Stomach (tissue), 4 donors: Measurements from ENCODE around the gene MCM5.
"Not testable (repeated sequence)": the region's sequence is repeated elsewhere in the genome, so short reads cannot be mapped to it uniquely, and the experiment has no call there.

Experiments used
- EP300 ChIP-seq: sonication (generic); formaldehyde crosslinking; IDR thresholded peaks from one replicate; pipeline ENCODE4 v1.6.1; 2017; ENCODE audit warnings: antibody characterized with exemption
- POLR2A ChIP-seq, 4 donors: fragments of 450-650 bp; IDR thresholded peaks; one replicate each; pipeline ENCODE4 v1.6.1; 2016; ENCODE audit warnings: antibody characterized with exemption in 4 of 4, control low read depth in 2 of 4, mild to moderate bottlenecking in 1 of 4, moderate library complexity in 1 of 4
- POLR2AphosphoS5 ChIP-seq, 3 donors: sonication (generic); formaldehyde crosslinking; IDR thresholded peaks; one replicate each; pipeline ENCODE4 v1.6.1; 2016; ENCODE audit warnings: antibody characterized with exemption in 3 of 3
- TF ChIP-seq, protein P1 (sequence below), 7 experiments: fragments of 450-650 bp in 4 of 7; fragments of 200-600 bp in 3 of 7; sonication (generic) in 3 of 7; IDR thresholded peaks; one replicate each; pipeline ENCODE4 v1.5.1; 2016 to 2019; ENCODE audit warnings: antibody characterized with exemption in 7 of 7, control low read depth in 2 of 7, mild to moderate bottlenecking in 1 of 7

DNA sequence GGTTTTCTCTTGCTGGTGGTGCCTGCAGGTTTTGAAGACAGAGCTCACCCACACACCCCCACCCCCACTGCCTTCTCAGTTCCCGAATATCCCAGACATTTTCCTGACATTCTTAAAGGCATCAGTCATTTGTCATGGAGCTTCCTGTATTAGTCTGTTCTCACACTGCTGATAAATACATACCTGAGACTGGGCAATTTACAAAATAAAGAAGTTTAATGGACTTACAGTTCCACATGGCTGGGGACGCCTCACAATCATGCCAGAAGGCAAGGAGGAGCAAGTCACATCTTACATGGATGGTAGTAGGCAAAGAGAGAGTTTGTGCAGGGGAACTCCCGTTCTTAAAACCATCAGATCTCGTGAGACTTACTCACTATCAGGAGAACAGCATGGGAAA, 71.6 kb downstream of the MCM5 start:
- TF ChIP-seq, protein P1, sequence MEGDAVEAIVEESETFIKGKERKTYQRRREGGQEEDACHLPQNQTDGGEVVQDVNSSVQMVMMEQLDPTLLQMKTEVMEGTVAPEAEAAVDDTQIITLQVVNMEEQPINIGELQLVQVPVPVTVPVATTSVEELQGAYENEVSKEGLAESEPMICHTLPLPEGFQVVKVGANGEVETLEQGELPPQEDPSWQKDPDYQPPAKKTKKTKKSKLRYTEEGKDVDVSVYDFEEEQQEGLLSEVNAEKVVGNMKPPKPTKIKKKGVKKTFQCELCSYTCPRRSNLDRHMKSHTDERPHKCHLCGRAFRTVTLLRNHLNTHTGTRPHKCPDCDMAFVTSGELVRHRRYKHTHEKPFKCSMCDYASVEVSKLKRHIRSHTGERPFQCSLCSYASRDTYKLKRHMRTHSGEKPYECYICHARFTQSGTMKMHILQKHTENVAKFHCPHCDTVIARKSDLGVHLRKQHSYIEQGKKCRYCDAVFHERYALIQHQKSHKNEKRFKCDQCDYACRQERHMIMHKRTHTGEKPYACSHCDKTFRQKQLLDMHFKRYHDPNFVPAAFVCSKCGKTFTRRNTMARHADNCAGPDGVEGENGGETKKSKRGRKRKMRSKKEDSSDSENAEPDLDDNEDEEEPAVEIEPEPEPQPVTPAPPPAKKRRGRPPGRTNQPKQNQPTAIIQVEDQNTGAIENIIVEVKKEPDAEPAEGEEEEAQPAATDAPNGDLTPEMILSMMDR (IDR thresholded peaks at IDR 0.05), result not testable (repeated sequence)
- TF ChIP-seq POLR2A (IDR thresholded peaks at IDR 0.05); POLR2AphosphoS5 (IDR thresholded peaks at IDR 0.05); EP300: not testable (repeated sequence)
